H1 (cell line): ENCODE results near the gene PLSCR5. TPM values are rescaled to one million over a fixed set of nuclear protein-coding genes. Genes with fewer than 3 reads are reported as not detected.

Experiments
- CTCF ChIA-PET: fragments of 300-600 bp; sonication (Branson Sonifier 250); formaldehyde crosslinking; loops from one replicate; lab custom pipeline; 2021; ENCODE audit not compliant: partially characterized antibody; lab: Charles Lee
- POLR2A ChIA-PET: fragments of 300-600 bp; sonication (Branson Sonifier 250); formaldehyde crosslinking; loops from one replicate; lab custom pipeline; 2021; ENCODE audit warnings: inconsistent platforms; ENCODE audit not compliant: partially characterized antibody; lab: Charles Lee
- DNase-seq, 2 experiments: peaks; one replicate each; pipeline versions ENCODE4 v3.0.0 to v3.0.0-alpha.2; 2010 to 2022; ENCODE audit warnings: low spot score in 2 of 2, low read depth in 1 of 2, mixed read lengths in 1 of 2
- FAIRE-seq: peaks from 2 replicates; lab custom pipeline; 2011; peaks lifted over from hg19 to GRCh38; lab: Jason Lieb, UNC
- H2AFZ ChIP-seq: 2 replicates; pipeline ENCODE4 v1.8.1; 2012; ENCODE audit warnings: low read length, inconsistent platforms
- H2AK5ac ChIP-seq: 2 replicates; pipeline ENCODE4 v1.6.1; 2013; ENCODE audit warnings: low read depth, low read length
- H2BK120ac ChIP-seq: replicated peaks from 2 replicates; pipeline ENCODE3; 2013; ENCODE audit warnings: low read depth, low read length, inconsistent platforms
- H2BK12ac ChIP-seq: 2 replicates; pipeline ENCODE4 v1.6.1; 2013; ENCODE audit warnings: low read depth, low read length
- H2BK15ac ChIP-seq: 2 replicates; pipeline ENCODE4 v1.6.1; 2013; ENCODE audit warnings: low read length
- H2BK20ac ChIP-seq: 2 replicates; pipeline ENCODE4 v1.6.1; 2013; ENCODE audit warnings: low read length
- H2BK5ac ChIP-seq: 2 replicates; pipeline ENCODE4 v1.6.1; 2013; ENCODE audit warnings: low read depth, low read length
- H3K14ac ChIP-seq: 2 replicates; pipeline ENCODE4 v1.6.1; 2013; ENCODE audit warnings: inconsistent platforms; ENCODE audit not compliant: insufficient read length
- H3K18ac ChIP-seq: 2 replicates; pipeline ENCODE4 v1.6.1; 2013; ENCODE audit warnings: low read length; ENCODE audit errors: extremely low read depth
- H3K23ac ChIP-seq: 2 replicates; pipeline ENCODE4 v1.6.1; 2013; ENCODE audit warnings: inconsistent platforms; ENCODE audit not compliant: insufficient read length
- H3K23me2 ChIP-seq: 2 replicates; pipeline ENCODE4 v1.6.1; 2013; ENCODE audit warnings: low read depth, low read length
- H3K27ac ChIP-seq: 2 replicates; pipeline ENCODE4 v1.6.1; 2011; ENCODE audit warnings: low read depth, low read length, inconsistent platforms
- H3K27me3 ChIP-seq, 4 experiments: replicated peaks in 1 of 4; 1 replicate in 1 of 4; 2 replicates in 3 of 4; pipeline versions ENCODE4 v1.6.1 to v1.8.1; 2011 to 2013; ENCODE audit warnings: low read length in 3 of 4, mild to moderate bottlenecking in 3 of 4, inconsistent platforms in 2 of 4, mixed read lengths in 2 of 4, moderate library complexity in 1 of 4; ENCODE audit not compliant: control insufficient read depth in 3 of 4, insufficient read depth in 3 of 4; ENCODE audit errors: extremely low read depth in 1 of 4
- H3K36me3 ChIP-seq, 4 experiments: 2 replicates each; pipeline versions ENCODE4 v1.6.1 to v1.8.1; 2011 to 2013; ENCODE audit warnings: mild to moderate bottlenecking in 4 of 4, low read length in 3 of 4, moderate library complexity in 2 of 4, control low read depth in 1 of 4, inconsistent platforms in 1 of 4; ENCODE audit not compliant: insufficient read depth in 4 of 4, control insufficient read depth in 2 of 4
- H3K4ac ChIP-seq: replicated peaks from 2 replicates; pipeline ENCODE3; 2013; ENCODE audit warnings: low read length, low read depth, mixed read lengths, inconsistent platforms; ENCODE audit not compliant: insufficient read length
- H3K4me1 ChIP-seq, 4 experiments: replicated peaks in 1 of 4; 1 replicate in 1 of 4; 2 replicates in 3 of 4; pipeline versions ENCODE4 v1.6.1 to v1.8.1; 2011 to 2013; ENCODE audit warnings: low read length in 3 of 4, inconsistent platforms in 2 of 4, mixed read lengths in 1 of 4; ENCODE audit not compliant: insufficient read depth in 4 of 4, control insufficient read depth in 3 of 4
- H3K4me2 ChIP-seq, 2 experiments: 2 replicates each; pipeline versions ENCODE4 v1.6.1 to v1.8.1; 2011 to 2013; ENCODE audit warnings: low read depth in 2 of 2, low read length in 2 of 2, control low read depth in 1 of 2, inconsistent platforms in 1 of 2, mild to moderate bottlenecking in 1 of 2; ENCODE audit not compliant: insufficient read depth in 1 of 2
- H3K4me3 ChIP-seq, 4 experiments: fragments of 200-600, 300-600 bp in 1 of 4; sonication (generic), shearing (Covaris generic), sonication (Bioruptor Twin) in 1 of 4; 2 replicates each; pipeline versions ENCODE4 v1.5.1 to v1.8.1; 2011 to 2016; ENCODE audit warnings: low read length in 4 of 4, low read depth in 3 of 4, control low read depth in 2 of 4, inconsistent platforms in 2 of 4, mild to moderate bottlenecking in 2 of 4, mixed read lengths in 1 of 4, moderate library complexity in 1 of 4; ENCODE audit not compliant: insufficient read depth in 2 of 4; ENCODE audit errors: extremely low read depth in 1 of 4
- H3K56ac ChIP-seq: replicated peaks from 2 replicates; pipeline ENCODE3; 2013; ENCODE audit warnings: low read depth, mild to moderate bottlenecking, mixed read lengths, low read length, inconsistent platforms; ENCODE audit not compliant: insufficient read length
- H3K79me1 ChIP-seq: 2 replicates; pipeline ENCODE4 v1.6.1; 2013; ENCODE audit warnings: low read depth, low read length, control low read depth
- H3K79me2 ChIP-seq, 2 experiments: 2 replicates each; pipeline versions ENCODE4 v1.6.1 to v1.8.1; 2012 to 2013; ENCODE audit warnings: low read length in 2 of 2, mild to moderate bottlenecking in 2 of 2, inconsistent platforms in 1 of 2; ENCODE audit not compliant: insufficient read depth in 2 of 2, control insufficient read depth in 1 of 2
- H3K9ac ChIP-seq, 4 experiments: replicated peaks in 1 of 4; 1 replicate in 1 of 4; 2 replicates in 3 of 4; pipeline versions ENCODE4 v1.6.1 to v1.8.1; 2011 to 2013; ENCODE audit warnings: low read depth in 3 of 4, low read length in 3 of 4, control low read depth in 2 of 4, mild to moderate bottlenecking in 2 of 4, moderate library complexity in 2 of 4, inconsistent platforms in 1 of 4; ENCODE audit errors: extremely low read depth in 1 of 4
- H3K9me3 ChIP-seq, 2 experiments: 2 replicates each; pipeline versions ENCODE4 v1.6.1 to v1.8.1; 2012 to 2013; ENCODE audit warnings: mild to moderate bottlenecking in 2 of 2, moderate library complexity in 2 of 2, control low read depth in 1 of 2, inconsistent platforms in 1 of 2, low read depth in 1 of 2, low read length in 1 of 2, mixed read lengths in 1 of 2; ENCODE audit not compliant: insufficient read depth in 2 of 2
- H4K20me1 ChIP-seq, 2 experiments: replicated peaks in 1 of 2; 2 replicates each; pipeline versions ENCODE3 to v1.8.1; 2011 to 2013; ENCODE audit warnings: inconsistent platforms in 2 of 2, low read length in 2 of 2, mild to moderate bottlenecking in 1 of 2; ENCODE audit not compliant: insufficient read depth in 2 of 2, control insufficient read depth in 1 of 2
- H4K5ac ChIP-seq: 2 replicates; pipeline ENCODE4 v1.6.1; 2013; ENCODE audit warnings: low read length, low read depth, mixed read lengths, inconsistent platforms; ENCODE audit not compliant: insufficient read length
- H4K8ac ChIP-seq: 2 replicates; pipeline ENCODE4 v1.8.0; 2013; ENCODE audit warnings: mild to moderate bottlenecking, moderate library complexity, low read length, inconsistent platforms; ENCODE audit not compliant: insufficient read depth; ENCODE audit errors: extremely low read depth
- H4K91ac ChIP-seq: replicated peaks from 2 replicates; pipeline ENCODE3; 2013; ENCODE audit warnings: low read length, mixed read lengths, inconsistent platforms; ENCODE audit not compliant: insufficient read length
- EP300 ChIP-seq, 2 experiments: IDR thresholded peaks; 1 replicate in 1 of 2; 2 replicates in 1 of 2; pipeline ENCODE4 v1.6.1; 2011 to 2012; ENCODE audit warnings: low read depth in 2 of 2, low read length in 2 of 2, mild to moderate bottlenecking in 2 of 2, borderline replicate concordance in 1 of 2, inconsistent platforms in 1 of 2, moderate library complexity in 1 of 2
- JUN ChIP-seq: IDR thresholded peaks from 2 replicates; pipeline ENCODE4 v1.6.1; 2011; ENCODE audit warnings: low read depth, mild to moderate bottlenecking, improper control_type of control experiment, low read length
- RAD21 ChIP-seq, 2 experiments: IDR thresholded peaks in 1 of 2; conservative IDR thresholded peaks in 1 of 2; 2 replicates each; pipeline ENCODE4 v1.6.1; 2011; ENCODE audit warnings: low read depth in 2 of 2, low read length in 2 of 2, improper control_type of control experiment in 1 of 2, inconsistent platforms in 1 of 2, mild to moderate bottlenecking in 1 of 2, moderate library complexity in 1 of 2
- WGBS, 2 experiments: shearing (Covaris generic) in 1 of 2; methylation state at CpG; one replicate each; pipeline versions ENCODE4 v1.1.6 to v1.1.7; 2013 to 2015; ENCODE audit warnings: low lambda C conversion rate in 2 of 2, mixed read lengths in 2 of 2, inconsistent platforms in 1 of 2, low coverage in 1 of 2, missing lambda C conversion rate in 1 of 2; ENCODE audit not compliant: insufficient replicate concordance in 2 of 2, insufficient coverage in 1 of 2, insufficient read length in 1 of 2; ENCODE audit errors: extremely low coverage in 1 of 2, missing lambda C conversion rate in 1 of 2; 5-methylcytosine and 5-hydroxymethylcytosine counted together
- polyA plus RNA-seq, 7 experiments: library from polyadenylated mRNA; depleted of rRNA in 3 of 7; stranded (reverse) in 5 of 7; unstranded in 2 of 7; fragments of >200 nt in 5 of 7; fragments of 200-250 nt in 2 of 7; gene quantifications; 1 replicate in 5 of 7; 2 replicates in 1 of 7; 4 replicates in 1 of 7; pipeline versions ENCODE4 v1.2.1 to v1.2.3, GENCODE V29; 2011 to 2013; ENCODE audit warnings: missing spikeins in 2 of 7, mixed read lengths in 2 of 7
- total RNA-seq: library from RNA; stranded (reverse); fragmentation: NEBNext Ultra II Directional; extraction: Animal tissue kit (Norgen Biotek cat#: 25700); gene quantifications from 2 replicates; pipeline ENCODE4 v1.2.1, GENCODE V29; 2021

The PLSCR5 gene
- total and polyA plus RNA-seq, 2 of the 8 experiments (the other 6 are each of a cell fraction or from before 2014, with no cell fraction given) = not detected

- Histone ChIP-seq H3K23ac (no peak overlapping the region), H3K23me2 (no peaks in the 10 kb centered on the region; the same call in 1 of the 2 replicates), H3K14ac (no peak overlapping the region), H3K4ac (no peak overlapping the region), H3K79me1 (peaks cover 3% of the 10 kb centered on the region), H4K5ac (no peak overlapping the region), H2BK5ac (no peak overlapping the region), H3K27me3 (no peaks in the 10 kb centered on the region), H3K4me2 (peak overlapping the region; percentile 68 to 76), H2BK12ac (no peak overlapping the region), H3K9ac (peak overlapping the region in 3 of 4 experiments; percentile 3 to 74 (median 48); a peak in 4 of 7 replicates), H3K36me3 (no peaks in the 10 kb centered on the region), H2AK5ac (no peak overlapping the region), H2BK20ac (no peak overlapping the region), H3K79me2 (peaks cover 0 to 39% of the 10 kb centered on the region in 2 experiments; a peak in 2 of 4 replicates), H3K4me1 (peaks cover 0 to 11% (median 3%) of the 10 kb centered on the region in 4 experiments; a peak in 3 of 7 replicates), H3K4me3 (peak overlapping the region; percentile 63 to 84 (median 74)), H2AFZ (peak overlapping the region; percentile 92), H3K9me3 (no peaks in the 10 kb centered on the region), H4K91ac (no peak overlapping the region), H4K8ac (no peak overlapping the region), H3K56ac (no peak overlapping the region), H4K20me1 (peaks cover 0 to 5% of the 10 kb centered on the region in 2 experiments), H2BK120ac (no peak overlapping the region), H3K18ac (0 out of 2 replicates have a peak overlapping the region, but pooled peaks have one; percentile 13), H2BK15ac (no peak overlapping the region), H3K27ac (no peak overlapping the region)
- 49% methylated on average over 8 of the region's 8 CpGs; no CpG with 5 or more reads in 1 of the 2 experiments for WGBS, 2 experiments
- no peak for DNase-seq
- ChIA-PET CTCF (interaction anchor here (1.8 to 2.4 kb wide), 2 partner anchors 32 to 96 kb away, joined by 4 to 6 read pairs; no protein-coding TSS in a partner anchor), POLR2A (interaction anchor here (0.7 to 2.0 kb wide), 7 partner anchors 8 to 76 kb away, joined by 3 to 6 read pairs (median 4); partner anchors contain the start of gene PLSCR2)
- FAIRE-seq = no peak
- no peak for TF ChIP-seq EP300 (IDR thresholded peaks at IDR 0.05; ENCODE audit: borderline replicate concordance in 1 of 2, low read depth in 2 of 2, low read length in 2 of 2)
- TF ChIP-seq JUN = no peak
- TF ChIP-seq RAD21 (IDR thresholded peaks at IDR 0.05 in 1 of 2, conservative IDR thresholded peaks at IDR 0.05 in 1 of 2; ENCODE audit: low read depth in 2 of 2, low read length in 2 of 2) = no peak
These were observed 60.1 kb downstream of the PLSCR5 start for GRCh38 chr3:146544929-146545528.
